ENCODE data around the gene FBL. TPM values are rescaled to one million over a fixed set of nuclear protein-coding genes. Genes with fewer than 3 reads are reported as not detected.
A peak's percentile ranks its signal among the peaks of the same experiment; 100 is the strongest.

The FBL gene
- total RNA-seq, 4 donors from 2014 or later, result 40.4 to 79.4 (median 67.0) TPM

- H3K4me3 ChIP-seq, result peak within 1 kb of the TSS; percentile 70 to 97 (median 80)
- peak; percentile 99 for DNase-seq
- peaks cover 0 to 66% of the 10 kb centered on the region in 2 donors for H3K36me3 ChIP-seq
- in situ Hi-C loops (cut with MboI; ENCODE audit: low sequenced_read_pairs in 4 of 4), result loop anchor here in 2 of 4 donors (25.0 kb wide), 2 partner anchors 296 to 396 kb away; partner anchors contain the start of genes RPS16 (in 2 of the 2), SUPT5H (in 2 of the 2), EID2 (in 1 of the 2) and EID2B (in 1 of the 2)
- H3K9me3 ChIP-seq, result no peaks in the 10 kb centered on the region
- H3K4me1 ChIP-seq, result peaks cover 19 to 33% of the 10 kb centered on the region in 2 donors
- no peaks in the 10 kb centered on the region for H3K27me3 ChIP-seq
- peak; percentile 87 to 91 for ATAC-seq
- H3K27ac ChIP-seq, result peak within 1 kb of the TSS; percentile 90 to 99 (median 94)
- intact Hi-C loops (cut with DNase I; ENCODE audit: low total_unique reads), result loop anchor here (1.0 to 10.0 kb wide), 3 partner anchors 30 to 631 kb away; partner anchors contain the start of genes BLVRB, PLEKHG2 and SPTBN4
- TF ChIP-seq POLR2A (IDR thresholded peaks at IDR 0.05), result peak in 1 of 2 donors; percentile 76
- no peak for TF ChIP-seq CTCF (IDR thresholded peaks at IDR 0.05 in 4 of 5, conservative IDR thresholded peaks at IDR 0.05 in 1 of 5)
These were observed 12.5 kb downstream of the FBL start, which contains the start of gene DYRK1B for GRCh38 chr19:39833464-39834286. Gene DYRK1B, minus strand, starts transcription at chr19:39834162. Its CDS starts 2,295 bp downstream, at chr19:39831867.

GRCh38 chr19:39833160-39833463, 13.1 kb downstream of the FBL start:
- in situ Hi-C loops (cut with MboI; ENCODE audit: low sequenced_read_pairs in 4 of 4), result loop anchor here in 2 of 4 donors (25.0 kb wide), 2 partner anchors 296 to 396 kb away; partner anchors contain the start of genes RPS16 (in 2 of the 2), SUPT5H (in 2 of the 2), EID2 (in 1 of the 2) and EID2B (in 1 of the 2)
- Histone ChIP-seq H3K4me1 (peaks cover 23 to 39% of the 10 kb centered on the region in 2 donors), H3K9me3 (no peaks in the 10 kb centered on the region), H3K27ac (peak overlapping the region; percentile 90 to 99 (median 94)), H3K36me3 (peaks cover 0 to 66% of the 10 kb centered on the region in 2 donors), H3K27me3 (no peaks in the 10 kb centered on the region), H3K4me3 (peak overlapping the region; percentile 70 to 97 (median 80))
- peak; percentile 79 to 83 for TF ChIP-seq POLR2A (IDR thresholded peaks at IDR 0.05)
- TF ChIP-seq CTCF (IDR thresholded peaks at IDR 0.05 in 4 of 5, conservative IDR thresholded peaks at IDR 0.05 in 1 of 5), result no peak
- ATAC-seq (no peak), DNase-seq (no peak)
- intact Hi-C loops (cut with DNase I; ENCODE audit: low total_unique reads), result loop anchor here (10.0 kb wide), 2 partner anchors 418 to 632 kb away; partner anchors contain the start of genes BLVRB, PLEKHG2 and SPTBN4

- in situ Hi-C loops (cut with MboI; ENCODE audit: low sequenced_read_pairs in 4 of 4), result loop anchor here in 2 of 4 donors (25.0 kb wide), 2 partner anchors 295 to 395 kb away; partner anchors contain the start of genes RPS16 (in 2 of the 2), SUPT5H (in 2 of the 2), EID2 (in 1 of the 2) and EID2B (in 1 of the 2)
- no peak for ATAC-seq
These were observed 13.7 kb downstream of the FBL start for GRCh38 chr19:39832341-39833083.

More at GRCh38 chr19:39832341-39833083, 13.7 kb downstream of the FBL start:
- DNase-seq, result no peak
- intact Hi-C loops (cut with DNase I; ENCODE audit: low total_unique reads), result loop anchor here (10.0 kb wide), 2 partner anchors 418 to 632 kb away; partner anchors contain the start of genes BLVRB, PLEKHG2 and SPTBN4
- Histone ChIP-seq H3K9me3 (no peaks in the 10 kb centered on the region), H3K4me1 (peaks cover 29 to 43% of the 10 kb centered on the region in 2 donors), H3K27me3 (no peaks in the 10 kb centered on the region), H3K36me3 (peaks cover 0 to 66% of the 10 kb centered on the region in 2 donors), H3K27ac (peak overlapping the region; percentile 90 to 99 (median 94)), H3K4me3 (peak overlapping the region; percentile 70 to 97 (median 80))
- TF ChIP-seq POLR2A (IDR thresholded peaks at IDR 0.05) (no peak), CTCF (IDR thresholded peaks at IDR 0.05 in 4 of 5, conservative IDR thresholded peaks at IDR 0.05 in 1 of 5) (no peak)
